ENCODE measurements around the gene EFNB1.

EFNB1 gene

GRCh38 chrX:68852046-68852445 lies 23.2 kb downstream of the EFNB1 start:
- Histone ChIP-seq H3K4me1 (ENCODE audit: control insufficient read depth, insufficient read depth, low read length) (peaks cover 5% of the 10 kb centered on the region), H3K9me3 (ENCODE audit: control insufficient read depth, insufficient read depth, low read length) (no peaks in the 10 kb centered on the region), H3K27me3 (ENCODE audit: control insufficient read depth, insufficient read depth, low read length) (peaks cover 28% of the 10 kb centered on the region), H3K36me3 (ENCODE audit: control insufficient read depth, insufficient read depth, low read length) (no peaks in the 10 kb centered on the region), H3K9ac (ENCODE audit: low read depth, low read length) (no peak overlapping the region), H3K4me3 (ENCODE audit: low read depth, low read length) (no peak overlapping the region)

GRCh38 chrX:68853665-68854251 lies 24.9 kb downstream of the EFNB1 start:
- peaks cover 12% of the 10 kb centered on the region for H3K27me3 ChIP-seq (ENCODE audit: control insufficient read depth, insufficient read depth, low read length)
- no peak overlapping the region for H3K9ac ChIP-seq (ENCODE audit: low read depth, low read length)
- no peaks in the 10 kb centered on the region for H3K9me3 ChIP-seq (ENCODE audit: control insufficient read depth, insufficient read depth, low read length)
- H3K36me3 ChIP-seq (ENCODE audit: control insufficient read depth, insufficient read depth, low read length) = no peaks in the 10 kb centered on the region
- H3K4me3 ChIP-seq (ENCODE audit: low read depth, low read length) = no peak overlapping the region
- H3K4me1 ChIP-seq (ENCODE audit: control insufficient read depth, insufficient read depth, low read length) = peaks cover 5% of the 10 kb centered on the region

GRCh38 chrX:68865300-68865699 lies 36.5 kb downstream of the EFNB1 start:
- no peak overlapping the region for H3K9ac ChIP-seq (ENCODE audit: low read depth, low read length)
- H3K4me3 ChIP-seq (ENCODE audit: low read depth, low read length) = no peak overlapping the region
- no peaks in the 10 kb centered on the region for H3K9me3 ChIP-seq (ENCODE audit: control insufficient read depth, insufficient read depth, low read length)
- no peaks in the 10 kb centered on the region for H3K27me3 ChIP-seq (ENCODE audit: control insufficient read depth, insufficient read depth, low read length)
- H3K4me1 ChIP-seq (ENCODE audit: control insufficient read depth, insufficient read depth, low read length) = no peaks in the 10 kb centered on the region
- no peaks in the 10 kb centered on the region for H3K36me3 ChIP-seq (ENCODE audit: control insufficient read depth, insufficient read depth, low read length)

GRCh38 chrX:68865926-68866325 lies 37.1 kb downstream of the EFNB1 start:
- H3K36me3 ChIP-seq (ENCODE audit: control insufficient read depth, insufficient read depth, low read length) = no peaks in the 10 kb centered on the region
- H3K4me1 ChIP-seq (ENCODE audit: control insufficient read depth, insufficient read depth, low read length) = no peaks in the 10 kb centered on the region
- no peak overlapping the region for H3K9ac ChIP-seq (ENCODE audit: low read depth, low read length)
- H3K9me3 ChIP-seq (ENCODE audit: control insufficient read depth, insufficient read depth, low read length) = no peaks in the 10 kb centered on the region
- H3K27me3 ChIP-seq (ENCODE audit: control insufficient read depth, insufficient read depth, low read length) = no peaks in the 10 kb centered on the region
- H3K4me3 ChIP-seq (ENCODE audit: low read depth, low read length) = no peak overlapping the region

- no peaks in the 10 kb centered on the region for H3K9me3 ChIP-seq (ENCODE audit: control insufficient read depth, insufficient read depth, low read length)
- no peak overlapping the region for H3K9ac ChIP-seq (ENCODE audit: low read depth, low read length)
- no peaks in the 10 kb centered on the region for H3K36me3 ChIP-seq (ENCODE audit: control insufficient read depth, insufficient read depth, low read length)
- H3K27me3 ChIP-seq (ENCODE audit: control insufficient read depth, insufficient read depth, low read length) = no peaks in the 10 kb centered on the region
- H3K4me3 ChIP-seq (ENCODE audit: low read depth, low read length) = no peak overlapping the region
- H3K4me1 ChIP-seq (ENCODE audit: control insufficient read depth, insufficient read depth, low read length) = no peaks in the 10 kb centered on the region
These were observed 38.8 kb downstream of the EFNB1 start for GRCh38 chrX:68867458-68868112.

- Histone ChIP-seq H3K4me1 (ENCODE audit: control insufficient read depth, insufficient read depth, low read length) (no peaks in the 10 kb centered on the region), H3K36me3 (ENCODE audit: control insufficient read depth, insufficient read depth, low read length) (no peaks in the 10 kb centered on the region), H3K9me3 (ENCODE audit: control insufficient read depth, insufficient read depth, low read length) (no peaks in the 10 kb centered on the region), H3K4me3 (ENCODE audit: low read depth, low read length) (no peak overlapping the region), H3K27me3 (ENCODE audit: control insufficient read depth, insufficient read depth, low read length) (no peaks in the 10 kb centered on the region), H3K9ac (ENCODE audit: low read depth, low read length) (no peak overlapping the region)
These were observed 39.5 kb downstream of the EFNB1 start for GRCh38 chrX:68868316-68868715.

GRCh38 chrX:68868902-68869800 lies 40.3 kb downstream of the EFNB1 start:
- H3K4me3 ChIP-seq (ENCODE audit: low read depth, low read length) = no peak overlapping the region
- H3K9me3 ChIP-seq (ENCODE audit: control insufficient read depth, insufficient read depth, low read length) = no peaks in the 10 kb centered on the region
- H3K4me1 ChIP-seq (ENCODE audit: control insufficient read depth, insufficient read depth, low read length) = no peaks in the 10 kb centered on the region
- H3K27me3 ChIP-seq (ENCODE audit: control insufficient read depth, insufficient read depth, low read length) = no peaks in the 10 kb centered on the region
- no peaks in the 10 kb centered on the region for H3K36me3 ChIP-seq (ENCODE audit: control insufficient read depth, insufficient read depth, low read length)
- no peak overlapping the region for H3K9ac ChIP-seq (ENCODE audit: low read depth, low read length)

- no peaks in the 10 kb centered on the region for H3K27me3 ChIP-seq (ENCODE audit: control insufficient read depth, insufficient read depth, low read length)
- H3K36me3 ChIP-seq (ENCODE audit: control insufficient read depth, insufficient read depth, low read length) = no peaks in the 10 kb centered on the region
- H3K9ac ChIP-seq (ENCODE audit: low read depth, low read length) = no peak overlapping the region
- H3K4me1 ChIP-seq (ENCODE audit: control insufficient read depth, insufficient read depth, low read length) = no peaks in the 10 kb centered on the region
- no peaks in the 10 kb centered on the region for H3K9me3 ChIP-seq (ENCODE audit: control insufficient read depth, insufficient read depth, low read length)
- H3K4me3 ChIP-seq (ENCODE audit: low read depth, low read length) = no peak overlapping the region
These were observed 41.5 kb downstream of the EFNB1 start for GRCh38 chrX:68870357-68870756.

- no peak overlapping the region for H3K4me3 ChIP-seq (ENCODE audit: low read depth, low read length)
- no peak overlapping the region for H3K9ac ChIP-seq (ENCODE audit: low read depth, low read length)
- no peaks in the 10 kb centered on the region for H3K27me3 ChIP-seq (ENCODE audit: control insufficient read depth, insufficient read depth, low read length)
- no peaks in the 10 kb centered on the region for H3K9me3 ChIP-seq (ENCODE audit: control insufficient read depth, insufficient read depth, low read length)
- H3K4me1 ChIP-seq (ENCODE audit: control insufficient read depth, insufficient read depth, low read length) = no peaks in the 10 kb centered on the region
- H3K36me3 ChIP-seq (ENCODE audit: control insufficient read depth, insufficient read depth, low read length) = no peaks in the 10 kb centered on the region
These were observed 43.4 kb downstream of the EFNB1 start for GRCh38 chrX:68872171-68872570.

- Histone ChIP-seq H3K27me3 (ENCODE audit: control insufficient read depth, insufficient read depth, low read length) (no peaks in the 10 kb centered on the region), H3K9ac (ENCODE audit: low read depth, low read length) (no peak overlapping the region), H3K9me3 (ENCODE audit: control insufficient read depth, insufficient read depth, low read length) (no peaks in the 10 kb centered on the region)
These were observed 45.3 kb downstream of the EFNB1 start for GRCh38 chrX:68874076-68874475.

GRCh38 chrX:68876731-68877130 lies 47.9 kb downstream of the EFNB1 start:
- H3K9me3 ChIP-seq (ENCODE audit: control insufficient read depth, insufficient read depth, low read length) = no peaks in the 10 kb centered on the region
- H3K27me3 ChIP-seq (ENCODE audit: control insufficient read depth, insufficient read depth, low read length) = peaks cover under 1% of the 10 kb centered on the region
- H3K4me3 ChIP-seq (ENCODE audit: low read depth, low read length) = no peak overlapping the region
- peaks cover 11% of the 10 kb centered on the region for H3K4me1 ChIP-seq (ENCODE audit: control insufficient read depth, insufficient read depth, low read length)
- no peaks in the 10 kb centered on the region for H3K36me3 ChIP-seq (ENCODE audit: control insufficient read depth, insufficient read depth, low read length)
- H3K9ac ChIP-seq (ENCODE audit: low read depth, low read length) = no peak overlapping the region

More at GRCh38 chrX:68874076-68874475, 45.3 kb downstream of the EFNB1 start:
- H3K4me1 ChIP-seq (ENCODE audit: control insufficient read depth, insufficient read depth, low read length) = no peaks in the 10 kb centered on the region
- no peaks in the 10 kb centered on the region for H3K36me3 ChIP-seq (ENCODE audit: control insufficient read depth, insufficient read depth, low read length)
- H3K4me3 ChIP-seq (ENCODE audit: low read depth, low read length) = no peak overlapping the region
